ENCODE measurements around the gene NRAP.

DNA sequence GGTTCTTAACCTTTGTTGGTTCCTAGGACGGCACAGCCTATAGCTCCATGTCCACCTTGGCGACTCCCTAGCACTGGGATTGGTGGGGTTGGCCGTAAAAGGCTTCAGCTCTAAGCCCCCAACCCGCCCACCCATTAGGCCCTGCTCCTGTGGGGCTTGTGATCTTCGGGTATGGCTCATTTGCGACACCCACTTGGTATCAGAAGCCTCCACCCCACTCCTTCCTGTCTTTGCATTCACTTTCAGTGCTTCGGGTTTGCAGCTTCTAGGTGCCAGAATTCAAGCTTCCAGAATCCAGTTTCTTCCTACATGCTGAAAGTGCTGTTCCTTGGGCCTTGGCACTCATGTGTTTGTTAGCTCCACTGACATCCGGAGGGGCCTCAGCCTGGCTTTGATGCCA lies 71.5 kb downstream of the NRAP start:
- TF ChIP-seq, protein P1, sequence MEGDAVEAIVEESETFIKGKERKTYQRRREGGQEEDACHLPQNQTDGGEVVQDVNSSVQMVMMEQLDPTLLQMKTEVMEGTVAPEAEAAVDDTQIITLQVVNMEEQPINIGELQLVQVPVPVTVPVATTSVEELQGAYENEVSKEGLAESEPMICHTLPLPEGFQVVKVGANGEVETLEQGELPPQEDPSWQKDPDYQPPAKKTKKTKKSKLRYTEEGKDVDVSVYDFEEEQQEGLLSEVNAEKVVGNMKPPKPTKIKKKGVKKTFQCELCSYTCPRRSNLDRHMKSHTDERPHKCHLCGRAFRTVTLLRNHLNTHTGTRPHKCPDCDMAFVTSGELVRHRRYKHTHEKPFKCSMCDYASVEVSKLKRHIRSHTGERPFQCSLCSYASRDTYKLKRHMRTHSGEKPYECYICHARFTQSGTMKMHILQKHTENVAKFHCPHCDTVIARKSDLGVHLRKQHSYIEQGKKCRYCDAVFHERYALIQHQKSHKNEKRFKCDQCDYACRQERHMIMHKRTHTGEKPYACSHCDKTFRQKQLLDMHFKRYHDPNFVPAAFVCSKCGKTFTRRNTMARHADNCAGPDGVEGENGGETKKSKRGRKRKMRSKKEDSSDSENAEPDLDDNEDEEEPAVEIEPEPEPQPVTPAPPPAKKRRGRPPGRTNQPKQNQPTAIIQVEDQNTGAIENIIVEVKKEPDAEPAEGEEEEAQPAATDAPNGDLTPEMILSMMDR (conservative IDR thresholded peaks at IDR 0.05): no peak
- TF ChIP-seq EZH2 (IDR thresholded peaks at IDR 0.05; ENCODE audit: low read depth): no peak
